ENCODE results near the gene TENT5D.
"Not testable (repeated sequence)": the region's sequence is repeated elsewhere in the genome, so short reads cannot be mapped to it uniquely, and the experiment has no call there.

Gene TENT5D

DNA sequence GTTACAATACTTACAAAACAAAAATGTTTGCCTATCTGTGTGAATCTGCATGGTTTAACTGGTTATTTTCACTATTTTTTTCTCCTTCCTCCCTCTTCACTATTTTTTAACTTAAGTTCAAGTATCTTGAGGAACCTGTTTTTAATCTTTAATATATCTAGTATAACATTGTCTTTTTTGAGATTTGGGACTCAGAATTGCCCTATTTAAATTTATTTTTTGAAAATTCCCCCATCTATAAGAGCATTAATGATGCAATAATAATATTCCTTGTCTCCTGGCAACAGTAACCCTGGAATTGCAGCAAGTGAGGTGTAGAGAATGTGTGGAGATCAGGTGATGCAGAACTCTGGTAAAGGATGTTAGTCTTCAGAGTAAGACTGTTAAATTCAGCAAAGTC is at the start of gene TENT5D:
TENT5D (plus strand) TSS at position 301 of the 400 bp plus-strand sequence. CDS start 22,093 bp downstream, outside the sequence.
- no peaks in the 10 kb centered on the region for H3K27me3 ChIP-seq (replicated peaks; ENCODE audit: insufficient read depth, low read length)
- H3K9ac ChIP-seq (ENCODE audit: low read length): no peak within 1 kb of the TSS

DNA sequence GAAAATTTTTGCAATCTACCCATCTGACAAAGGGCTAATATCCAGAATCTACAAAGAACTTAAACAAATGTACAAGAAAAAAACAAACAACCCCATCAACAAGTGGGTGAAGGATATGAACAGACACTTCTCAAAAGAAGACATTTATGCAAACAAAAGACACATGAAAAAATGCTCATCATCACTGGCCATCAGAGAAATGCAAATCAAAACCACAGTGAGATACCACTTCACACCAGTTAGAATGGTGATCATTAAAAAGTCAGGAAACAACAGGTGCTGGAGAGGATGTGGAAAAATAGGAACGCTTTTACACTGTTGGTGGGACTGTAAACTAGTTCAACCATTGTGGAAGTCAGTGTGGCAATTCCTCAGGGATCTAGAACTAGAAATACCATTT is 34.6 kb upstream of the TENT5D start:
- not testable (repeated sequence) for H3F3A ChIP-seq (ENCODE audit: insufficient read depth, low read length); H3K4me3 ChIP-seq (ENCODE audit: low read length); H3K9me3 ChIP-seq (replicated peaks; ENCODE audit: insufficient read depth, low read length); H3K4me2 ChIP-seq (ENCODE audit: low read depth, low read length); H3K9me2 ChIP-seq (replicated peaks; ENCODE audit: insufficient read depth, low read length); H3K27ac ChIP-seq (ENCODE audit: low read length); H2AFZ ChIP-seq (ENCODE audit: low read length); H4K20me1 ChIP-seq (ENCODE audit: insufficient read depth, low read length); DNase-seq; H3K27me3 ChIP-seq (replicated peaks; ENCODE audit: insufficient read depth, low read length); H3K4me1 ChIP-seq (ENCODE audit: low read length); H3K36me3 ChIP-seq (replicated peaks; ENCODE audit: insufficient read depth, low read length); H3K9ac ChIP-seq (ENCODE audit: low read length); H3K79me2 ChIP-seq (ENCODE audit: low read length)

More for the DNA sequence above, at the start of gene TENT5D:
- H3F3A ChIP-seq (ENCODE audit: insufficient read depth, low read length): no peaks in the 10 kb centered on the region
- H3K9me2 ChIP-seq (replicated peaks; ENCODE audit: insufficient read depth, low read length): no peaks in the 10 kb centered on the region
- H3K4me3 ChIP-seq (ENCODE audit: low read length): no peak within 1 kb of the TSS
- TF ChIP-seq EZH2 (optimal IDR thresholded peaks at IDR 0.05; ENCODE audit: low read depth, low read length) (no peak), EZH2phosphoT487 (IDR thresholded peaks at IDR 0.05; ENCODE audit: low read length) (no peak)
- TF ChIP-seq, protein P1, sequence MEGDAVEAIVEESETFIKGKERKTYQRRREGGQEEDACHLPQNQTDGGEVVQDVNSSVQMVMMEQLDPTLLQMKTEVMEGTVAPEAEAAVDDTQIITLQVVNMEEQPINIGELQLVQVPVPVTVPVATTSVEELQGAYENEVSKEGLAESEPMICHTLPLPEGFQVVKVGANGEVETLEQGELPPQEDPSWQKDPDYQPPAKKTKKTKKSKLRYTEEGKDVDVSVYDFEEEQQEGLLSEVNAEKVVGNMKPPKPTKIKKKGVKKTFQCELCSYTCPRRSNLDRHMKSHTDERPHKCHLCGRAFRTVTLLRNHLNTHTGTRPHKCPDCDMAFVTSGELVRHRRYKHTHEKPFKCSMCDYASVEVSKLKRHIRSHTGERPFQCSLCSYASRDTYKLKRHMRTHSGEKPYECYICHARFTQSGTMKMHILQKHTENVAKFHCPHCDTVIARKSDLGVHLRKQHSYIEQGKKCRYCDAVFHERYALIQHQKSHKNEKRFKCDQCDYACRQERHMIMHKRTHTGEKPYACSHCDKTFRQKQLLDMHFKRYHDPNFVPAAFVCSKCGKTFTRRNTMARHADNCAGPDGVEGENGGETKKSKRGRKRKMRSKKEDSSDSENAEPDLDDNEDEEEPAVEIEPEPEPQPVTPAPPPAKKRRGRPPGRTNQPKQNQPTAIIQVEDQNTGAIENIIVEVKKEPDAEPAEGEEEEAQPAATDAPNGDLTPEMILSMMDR (IDR thresholded peaks at IDR 0.05; ENCODE audit: low read length): no peak
- no peaks in the 10 kb centered on the region for H3K4me1 ChIP-seq (ENCODE audit: low read length)
- no peak for DNase-seq
- no peaks in the 10 kb centered on the region for H4K20me1 ChIP-seq (ENCODE audit: insufficient read depth, low read length)
- H3K27ac ChIP-seq (ENCODE audit: low read length): no peak within 1 kb of the TSS
- H2AFZ ChIP-seq (ENCODE audit: low read length): no peak within 1 kb of the TSS
- no peak within 1 kb of the TSS for H3K4me2 ChIP-seq (ENCODE audit: low read depth, low read length)
- H3K9me3 ChIP-seq (replicated peaks; ENCODE audit: insufficient read depth, low read length): no peaks in the 10 kb centered on the region
- no peaks in the 10 kb centered on the region for H3K79me2 ChIP-seq (ENCODE audit: low read length)
- no peaks in the 10 kb centered on the region for H3K36me3 ChIP-seq (replicated peaks; ENCODE audit: insufficient read depth, low read length)

- no peaks in the 10 kb centered on the region for H3K9me3 ChIP-seq (replicated peaks; ENCODE audit: insufficient read depth, low read length)
- no peak overlapping the region for H3K4me2 ChIP-seq (ENCODE audit: low read depth, low read length)
- no peak overlapping the region for H2AFZ ChIP-seq (ENCODE audit: low read length)
- no peaks in the 10 kb centered on the region for H3K4me1 ChIP-seq (ENCODE audit: low read length)
- no peaks in the 10 kb centered on the region for H3K79me2 ChIP-seq (ENCODE audit: low read length)
- no peak overlapping the region for H3K27ac ChIP-seq (ENCODE audit: low read length)
- H3K27me3 ChIP-seq (replicated peaks; ENCODE audit: insufficient read depth, low read length): no peaks in the 10 kb centered on the region
- no peak overlapping the region for H3K4me3 ChIP-seq (ENCODE audit: low read length)
- H4K20me1 ChIP-seq (ENCODE audit: insufficient read depth, low read length): no peaks in the 10 kb centered on the region
- TF ChIP-seq, protein P1 (IDR thresholded peaks at IDR 0.05; ENCODE audit: low read length): no peak
- no peak for TF ChIP-seq EZH2 (optimal IDR thresholded peaks at IDR 0.05; ENCODE audit: low read depth, low read length)
- TF ChIP-seq EZH2phosphoT487 (IDR thresholded peaks at IDR 0.05; ENCODE audit: low read length): no peak
- DNase-seq: no peak
- no peaks in the 10 kb centered on the region for H3K9me2 ChIP-seq (replicated peaks; ENCODE audit: insufficient read depth, low read length)
- H3K36me3 ChIP-seq (replicated peaks; ENCODE audit: insufficient read depth, low read length): no peaks in the 10 kb centered on the region
- no peak overlapping the region for H3K9ac ChIP-seq (ENCODE audit: low read length)
- H3F3A ChIP-seq (ENCODE audit: insufficient read depth, low read length): no peaks in the 10 kb centered on the region
Observed at GRCh38 chrX:80388206-80388605, 32.0 kb upstream of the TENT5D start.

DNA sequence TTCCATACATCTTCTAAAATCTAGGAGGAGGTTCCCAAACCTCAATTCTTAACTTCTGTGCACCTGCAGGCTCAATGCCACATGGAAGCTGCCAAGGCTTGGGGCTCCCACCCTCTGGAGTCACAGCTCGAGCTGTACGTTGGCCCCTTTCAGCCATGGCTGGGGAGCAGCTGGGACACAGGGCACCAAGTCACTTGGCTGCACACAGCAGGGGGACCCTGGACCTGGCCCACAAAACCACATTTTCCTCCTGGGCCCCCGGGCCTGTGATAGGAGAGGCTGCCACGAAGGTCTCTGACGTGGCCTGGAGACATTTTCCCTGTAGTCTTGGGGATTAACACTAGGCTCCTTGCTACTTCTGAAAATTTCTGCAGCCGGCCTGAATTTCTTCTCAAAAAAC is 8.2 kb upstream of the TENT5D start:
- Histone ChIP-seq H3F3A (ENCODE audit: insufficient read depth, low read length) (no peaks in the 10 kb centered on the region), H2AFZ (ENCODE audit: low read length) (no peak overlapping the region), H3K9me2 (replicated peaks; ENCODE audit: insufficient read depth, low read length) (no peaks in the 10 kb centered on the region), H3K9ac (ENCODE audit: low read length) (no peak overlapping the region), H3K27me3 (replicated peaks; ENCODE audit: insufficient read depth, low read length) (no peaks in the 10 kb centered on the region), H3K27ac (ENCODE audit: low read length) (no peak overlapping the region), H4K20me1 (ENCODE audit: insufficient read depth, low read length) (no peaks in the 10 kb centered on the region), H3K36me3 (replicated peaks; ENCODE audit: insufficient read depth, low read length) (no peaks in the 10 kb centered on the region), H3K9me3 (replicated peaks; ENCODE audit: insufficient read depth, low read length) (no peaks in the 10 kb centered on the region), H3K4me3 (ENCODE audit: low read length) (no peak overlapping the region), H3K79me2 (ENCODE audit: low read length) (no peaks in the 10 kb centered on the region), H3K4me2 (ENCODE audit: low read depth, low read length) (no peak overlapping the region), H3K4me1 (ENCODE audit: low read length) (no peaks in the 10 kb centered on the region)
- no peak for TF ChIP-seq EZH2phosphoT487 (IDR thresholded peaks at IDR 0.05; ENCODE audit: low read length)
- TF ChIP-seq, protein P1 (IDR thresholded peaks at IDR 0.05; ENCODE audit: low read length): no peak
- TF ChIP-seq EZH2 (optimal IDR thresholded peaks at IDR 0.05; ENCODE audit: low read depth, low read length): no peak
- DNase-seq: no peak

All from MM.1S (cell line).